GM12865 (cell line): ENCODE results near the gene HAUS7.
"Not testable (repeated sequence)": the region's sequence is repeated elsewhere in the genome, so short reads cannot be mapped to it uniquely, and the experiment has no call there.

ENCODE experiments used
- DNase-seq: peaks from one replicate; pipeline ENCODE4 v3.0.0; 2010; ENCODE audit warnings: low read depth
- H3K4me3 ChIP-seq: 2 replicates; pipeline ENCODE4 v1.5.1; 2011; ENCODE audit warnings: mild to moderate bottlenecking, low read depth, low read length, control low read depth
- CTCF ChIP-seq: IDR thresholded peaks from 2 replicates; pipeline ENCODE4 v1.5.1; 2011; ENCODE audit warnings: low read length, control low read depth, low read depth, inconsistent platforms; ENCODE audit not compliant: insufficient read depth; ENCODE audit errors: missing control alignments

HAUS7 gene

GRCh38 chrX:153408221-153408721, 62.1 kb downstream of the HAUS7 start:
- H3K4me3 ChIP-seq = no peak overlapping the region
- no peak for DNase-seq
- no peak for TF ChIP-seq CTCF

GRCh38 chrX:153407736-153408135, 62.6 kb downstream of the HAUS7 start:
- H3K4me3 ChIP-seq = no peak overlapping the region
- DNase-seq = no peak
- TF ChIP-seq CTCF = no peak

- DNase-seq = no peak
- TF ChIP-seq CTCF = no peak
- no peak overlapping the region for H3K4me3 ChIP-seq
Measured at GRCh38 chrX:153406903-153407302, 63.5 kb downstream of the HAUS7 start.

GRCh38 chrX:153406011-153406410, 64.4 kb downstream of the HAUS7 start:
- no peak for DNase-seq
- no peak overlapping the region for H3K4me3 ChIP-seq
- no peak for TF ChIP-seq CTCF

GRCh38 chrX:153405426-153405825, 65.0 kb downstream of the HAUS7 start:
- H3K4me3 ChIP-seq = no peak overlapping the region
- no peak for DNase-seq
- no peak for TF ChIP-seq CTCF

GRCh38 chrX:153404333-153404732, 66.0 kb downstream of the HAUS7 start:
- not testable (repeated sequence) for H3K4me3 ChIP-seq, DNase-seq

GRCh38 chrX:153401133-153401764, 69.1 kb downstream of the HAUS7 start, which contains the start of gene PNMA6E:
TSS of gene PNMA6E (minus strand) at chrX:153401350. CDS start at chrX:153398849, 2,501 bp downstream.
- TF ChIP-seq CTCF = no peak
- H3K4me3 ChIP-seq = no peak within 1 kb of the TSS

More at GRCh38 chrX:153401133-153401764, 69.1 kb downstream of the HAUS7 start, which contains the start of gene PNMA6E:
- no peak for DNase-seq
